Stimulated activated CD8-positive, alpha-beta memory T cell treated with anti-CD3 and anti-CD28 coated beads, Interleukin-12 subunit alpha, Interleukin-12 subunit beta, amount 100 ng/mL, for 24 hours (primary cell): ENCODE results near the gene TTLL11.
"Not testable (repeated sequence)": the region's sequence is repeated elsewhere in the genome, so short reads cannot be mapped to it uniquely, and the experiment has no call there.

Source experiments
- DNase-seq: peaks from one replicate; pipeline ENCODE4 v3.0.0-alpha.2; 2020; ENCODE audit errors: extremely low read depth

Gene TTLL11

GRCh38 chr9:121815546-121816448, 277.3 kb downstream of the TTLL11 start:
- no peak for DNase-seq

DNA sequence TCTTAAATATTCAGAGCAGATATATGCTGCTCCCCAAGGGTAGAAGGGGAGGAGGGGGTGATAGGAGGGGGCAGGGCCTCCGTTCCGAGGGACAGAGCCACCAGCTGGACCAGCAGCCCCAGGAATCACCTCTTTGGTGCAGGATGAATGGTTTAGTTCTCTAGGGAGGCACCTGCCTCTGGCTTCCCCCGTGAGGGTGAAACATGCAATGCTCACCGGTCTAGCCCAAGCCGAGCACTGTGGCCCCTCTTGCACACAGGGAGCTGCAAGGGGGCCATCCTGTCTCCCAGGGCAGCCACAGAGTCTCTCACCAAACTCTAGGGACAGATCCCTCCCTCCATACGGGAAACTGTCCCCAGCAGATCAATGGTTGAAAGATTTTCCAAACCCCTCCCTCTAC, 278.0 kb downstream of the TTLL11 start:
- no peak for DNase-seq

- DNase-seq = no peak
Observed at GRCh38 chr9:121814594-121814993, 278.5 kb downstream of the TTLL11 start.

DNA sequence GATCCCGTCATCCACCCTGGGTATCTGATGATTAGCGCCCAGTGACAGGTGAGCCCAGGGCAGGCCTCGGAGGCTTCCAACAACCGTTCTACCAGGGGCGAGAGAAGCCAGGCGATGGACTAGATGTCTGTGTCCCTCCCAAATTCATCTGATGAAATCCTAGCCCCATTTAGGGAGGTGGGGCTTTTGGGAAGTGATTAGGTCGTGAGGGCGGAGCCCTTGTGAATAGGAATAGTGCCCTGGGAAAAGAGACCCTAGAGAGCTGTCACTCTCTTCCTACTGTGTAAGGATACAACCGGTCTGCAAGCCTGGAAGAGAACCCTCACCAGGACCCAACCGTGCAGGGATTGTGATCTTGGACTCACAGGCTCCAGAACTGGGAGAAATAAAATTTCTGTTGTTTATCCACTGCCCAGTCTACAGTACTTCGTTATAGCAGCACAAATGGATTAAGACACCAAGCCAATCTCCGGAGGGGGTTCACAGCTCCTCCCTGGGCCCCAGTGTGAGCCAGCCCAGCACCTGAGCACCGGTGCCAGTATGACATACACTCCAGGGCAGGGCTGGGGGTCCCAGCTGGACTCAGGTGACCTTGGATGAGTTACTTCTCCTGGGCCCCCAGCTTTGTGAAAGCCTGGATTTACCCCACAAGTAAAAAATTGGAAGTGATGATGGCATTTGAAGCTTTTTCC, 279.4 kb downstream of the TTLL11 start:
- DNase-seq = no peak

DNA sequence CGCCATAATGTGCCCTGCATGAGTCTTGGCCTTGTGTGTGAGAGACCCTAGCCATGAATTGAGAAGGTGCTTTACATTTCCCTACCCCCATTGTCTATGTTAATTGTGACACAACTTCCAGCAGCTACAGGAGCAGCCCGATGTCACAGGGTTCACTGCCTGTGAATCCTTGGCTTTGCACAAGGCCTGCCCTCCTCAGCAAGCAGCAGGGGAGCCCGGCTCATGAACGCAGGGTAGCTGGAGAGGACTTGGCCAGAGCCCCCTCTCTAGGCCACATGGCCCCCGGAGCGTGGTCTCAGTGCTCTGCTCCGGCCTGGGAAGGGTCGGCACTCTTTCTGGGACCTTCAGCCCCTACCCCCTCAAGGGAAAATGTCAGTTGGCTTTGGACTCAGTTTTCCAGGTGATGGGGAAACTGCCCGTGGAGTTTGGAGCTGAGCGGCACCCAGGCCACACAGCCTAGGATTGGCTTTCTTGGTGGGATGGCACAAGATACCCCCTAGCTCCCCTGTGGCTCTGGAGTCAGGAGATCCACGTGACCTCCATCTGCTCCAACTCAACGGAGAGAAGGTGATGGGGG, 280.9 kb downstream of the TTLL11 start:
- no peak for DNase-seq

- DNase-seq = no peak
Observed at GRCh38 chr9:121811751-121812150, 281.4 kb downstream of the TTLL11 start.

DNA sequence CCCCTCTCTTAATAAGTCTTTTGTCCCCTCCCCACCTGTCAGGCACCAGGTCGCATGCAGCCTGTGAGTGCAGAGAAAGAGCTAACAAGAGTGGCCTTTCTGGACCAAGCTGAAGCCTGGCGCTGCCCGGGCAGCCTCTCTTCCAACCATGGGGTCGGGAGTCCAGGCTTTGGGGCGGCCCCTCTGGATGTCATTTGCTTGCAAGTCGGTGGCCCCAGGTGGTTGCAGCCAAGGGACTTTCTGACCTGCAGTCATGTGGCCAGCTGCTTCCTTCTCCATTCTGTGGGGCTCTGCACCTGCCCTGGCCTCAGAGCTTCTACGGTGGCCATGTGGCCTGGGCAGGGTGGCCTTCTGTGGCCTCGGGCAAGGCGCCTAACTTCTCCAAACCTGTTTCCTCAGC, 282.0 kb downstream of the TTLL11 start:
- DNase-seq = no peak

- DNase-seq = no peak
Observed at GRCh38 chr9:121810489-121810888, 282.6 kb downstream of the TTLL11 start.

DNA sequence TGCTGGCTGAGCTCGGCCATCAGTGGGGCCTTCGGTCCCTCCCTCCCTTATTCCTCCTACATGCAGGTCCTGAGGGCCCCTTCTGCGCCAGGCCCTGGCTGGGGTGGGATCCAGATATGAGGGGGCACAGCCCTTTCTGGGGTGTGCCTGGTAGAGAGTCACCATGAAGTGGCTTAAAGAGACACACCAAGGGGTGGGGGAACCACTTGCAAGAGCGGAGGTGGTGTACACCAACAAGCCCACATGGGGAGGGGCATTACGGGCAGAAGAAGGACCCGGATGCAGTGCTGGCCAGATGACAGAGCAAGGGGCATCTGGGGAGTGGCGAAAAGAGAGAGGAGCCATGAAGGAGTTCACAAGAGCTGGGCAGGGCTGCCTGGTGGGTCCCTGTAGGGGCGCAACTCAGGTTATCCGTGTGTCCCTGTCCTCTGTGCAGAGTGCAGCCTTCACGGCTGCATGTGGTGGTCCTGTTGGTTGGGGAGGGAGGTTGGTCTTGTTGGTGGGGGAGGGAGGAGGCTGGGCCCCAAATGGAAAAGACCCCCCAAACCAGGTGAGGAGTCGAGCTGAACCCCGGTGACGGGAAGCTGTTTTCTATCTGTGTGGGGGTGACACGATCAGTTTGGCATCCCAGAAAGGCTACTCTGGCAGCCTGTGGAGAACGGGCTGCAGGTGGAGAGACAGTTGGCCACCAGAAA, 283.6 kb downstream of the TTLL11 start:
- no peak for DNase-seq

- DNase-seq = no peak
Observed at GRCh38 chr9:121808781-121809180, 284.3 kb downstream of the TTLL11 start.

- DNase-seq = no peak
Observed at GRCh38 chr9:121807823-121808278, 285.3 kb downstream of the TTLL11 start.

- no peak for DNase-seq
Observed at GRCh38 chr9:121807069-121807822, 285.9 kb downstream of the TTLL11 start.

GRCh38 chr9:121802753-121803152, 290.4 kb downstream of the TTLL11 start:
- no peak for DNase-seq

DNA sequence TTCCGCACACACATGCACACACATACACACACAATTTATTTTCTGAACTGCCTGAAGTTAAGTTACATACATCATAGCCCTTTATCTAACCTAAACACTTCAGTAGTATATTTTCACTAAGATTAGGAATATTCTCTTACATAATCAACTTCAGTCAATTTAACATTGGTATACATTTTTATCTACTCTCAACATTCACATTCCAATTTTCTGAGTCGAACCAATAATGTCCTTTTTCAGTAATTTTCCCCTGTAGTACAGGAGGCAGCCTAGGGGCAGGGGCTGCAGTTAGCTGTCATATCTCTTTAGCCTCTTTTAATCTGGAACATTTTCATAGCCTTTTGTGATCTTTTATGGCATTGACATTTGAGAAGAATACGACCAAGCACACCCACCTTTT, 291.5 kb downstream of the TTLL11 start:
- no peak for DNase-seq

- no peak for DNase-seq
Observed at GRCh38 chr9:121800376-121800775, 292.7 kb downstream of the TTLL11 start.

DNA sequence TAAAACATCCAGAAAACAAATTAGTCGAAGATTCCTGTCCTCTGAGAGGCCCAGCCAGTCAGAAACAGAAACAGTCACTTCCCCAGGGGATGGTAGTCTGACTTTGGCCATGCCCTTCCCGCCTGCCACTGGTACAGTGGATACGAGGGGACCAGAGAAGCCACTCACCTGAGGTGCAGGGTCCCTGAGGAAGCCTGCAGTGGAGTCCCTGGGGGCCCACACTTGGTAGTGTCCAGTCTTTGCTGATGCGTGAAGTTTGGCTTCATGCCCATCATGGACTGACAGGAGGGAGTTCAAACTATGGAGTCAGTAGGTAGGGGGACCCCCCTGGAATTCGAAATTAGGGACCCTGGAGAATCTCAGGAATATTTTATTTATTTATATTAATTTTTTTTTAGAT, 294.2 kb downstream of the TTLL11 start:
- no peak for DNase-seq

GRCh38 chr9:121797081-121797480, 296.0 kb downstream of the TTLL11 start:
- no peak for DNase-seq

GRCh38 chr9:121794334-121794733, 298.8 kb downstream of the TTLL11 start:
- DNase-seq = not testable (repeated sequence)

DNA sequence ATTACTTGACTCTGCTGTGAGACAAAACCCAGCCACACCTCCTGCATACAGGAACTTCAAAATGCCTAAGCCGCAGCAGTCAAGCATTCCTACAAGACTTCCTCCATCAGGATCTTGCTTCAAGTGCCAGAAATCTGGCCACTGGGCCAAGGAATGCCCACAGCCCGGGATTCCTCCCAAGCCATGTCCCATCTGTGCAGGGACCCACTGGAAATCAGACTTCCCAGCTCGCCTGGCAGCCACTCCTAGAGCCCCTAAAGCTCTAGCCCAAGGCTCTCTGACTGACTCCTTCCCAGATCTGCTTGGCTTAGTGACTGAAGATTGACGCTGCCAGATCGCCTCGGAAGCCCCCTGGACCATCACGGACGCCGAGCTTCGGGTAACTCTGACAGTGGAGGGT, 300.6 kb downstream of the TTLL11 start:
- DNase-seq = not testable (repeated sequence)

- DNase-seq = no peak
Observed at GRCh38 chr9:121790841-121791240, 302.3 kb downstream of the TTLL11 start.

- DNase-seq = no peak
Observed at GRCh38 chr9:121788686-121789366, 304.3 kb downstream of the TTLL11 start.
